Panc1 (cell line): ENCODE results near the gene MNT. TPM values are rescaled to one million over a fixed set of nuclear protein-coding genes. Genes with fewer than 3 reads are reported as not detected.

Experiments
- ATAC-seq: fragments of 200-7000 bp; cut with Tn5 transposase; 2 replicates; pipeline ENCODE4 v1.9.1; 2020; ENCODE audit warnings: mild to moderate bottlenecking, moderate library complexity
- BruUV-seq: library from RNA; stranded (reverse); fragments of 400-500 nt; replicated peaks from 2 replicates; lab custom pipeline; 2021; lab: Mats Ljungman, UMichigan
- CTCF ChIA-PET: fragments of 300-600 bp; sonication (Branson Sonifier 250); formaldehyde crosslinking; loops from one replicate; lab custom pipeline; 2022; ENCODE audit warnings: antibody characterized with exemption; lab: Charles Lee
- POLR2A ChIA-PET: fragments of 300-600 bp; sonication (Branson Sonifier 250); formaldehyde crosslinking; loops from one replicate; lab custom pipeline; 2022; ENCODE audit warnings: antibody characterized with exemption; lab: Charles Lee
- DNase-seq: peaks from one replicate; pipeline ENCODE4 v3.0.0-alpha.2; 2010; ENCODE audit warnings: low read depth, low spot score
- H3K27ac ChIP-seq: 2 replicates; pipeline ENCODE4 v1.5.1; 2011; ENCODE audit warnings: mild to moderate bottlenecking, low read length, inconsistent platforms
- H3K27me3 ChIP-seq: fragments of 200-500 bp; sonication (Bioruptor generic); 2 replicates; pipeline ENCODE4 v1.6.0; 2014; ENCODE audit warnings: low read length, inconsistent platforms; ENCODE audit not compliant: control insufficient read depth, insufficient read depth
- H3K36me3 ChIP-seq: fragments of 200-500 bp; sonication (Bioruptor generic); 2 replicates; pipeline ENCODE4 v1.5.1; 2014; ENCODE audit warnings: inconsistent platforms, mild to moderate bottlenecking, low read length, moderate library complexity; ENCODE audit not compliant: control insufficient read depth, insufficient read depth
- H3K4me1 ChIP-seq: 2 replicates; pipeline ENCODE4 v1.5.1; 2011; ENCODE audit warnings: inconsistent platforms, mild to moderate bottlenecking, low read length, moderate library complexity; ENCODE audit not compliant: control insufficient read depth, insufficient read depth
- H3K4me3 ChIP-seq, 2 experiments: 2 replicates each; pipeline ENCODE4 v1.5.1; 2011 to 2012; ENCODE audit warnings: low read depth in 2 of 2, low read length in 2 of 2, mild to moderate bottlenecking in 2 of 2, inconsistent platforms in 1 of 2, moderate library complexity in 1 of 2
- H3K9me3 ChIP-seq: fragments of 200-500 bp; sonication (Bioruptor generic); 2 replicates; pipeline ENCODE4 v1.5.1; 2014; ENCODE audit warnings: low read depth, mild to moderate bottlenecking, inconsistent platforms, low read length, moderate library complexity; ENCODE audit not compliant: control insufficient read depth, insufficient read depth
- POLR2AphosphoS5 ChIP-seq: IDR thresholded peaks from 2 replicates; pipeline ENCODE4 v1.6.1; 2012; ENCODE audit warnings: mild to moderate bottlenecking, low read depth, low read length, moderate library complexity
- SIN3A ChIP-seq: IDR thresholded peaks from 2 replicates; pipeline ENCODE4 v1.6.1; 2012; ENCODE audit warnings: low read depth, mild to moderate bottlenecking, low read length, moderate library complexity, borderline replicate concordance; ENCODE audit not compliant: insufficient read depth
- TCF7L2 ChIP-seq: IDR thresholded peaks from 2 replicates; pipeline ENCODE4 v1.6.1; 2011; ENCODE audit warnings: mild to moderate bottlenecking, low read depth, low read length, inconsistent platforms
- in situ Hi-C: cut with HindIII; loops from 2 replicates; pipeline ENCODE4 v1.10.0; 2016; ENCODE audit warnings: low sequenced_read_pairs, low pct_unique_long_range_greater_than_20kb
- intact Hi-C: fragments of 100-400 bp; cut with micrococcal nuclease; formaldehyde crosslinking; loops from one replicate; pipeline ENCODE4 v1.10.0; 2022; ENCODE audit not compliant: unreplicated experiment
- total RNA-seq: library from RNA; stranded (reverse); gene quantifications from one replicate; pipeline ENCODE4 v1.2.1, GENCODE V29; 2021; ENCODE audit not compliant: unreplicated experiment
- TF ChIP-seq, protein P1 (sequence below): fragments of 450-650 bp; IDR thresholded peaks from 2 replicates; pipeline ENCODE4 v1.5.1; 2017; ENCODE audit warnings: mild to moderate bottlenecking
- TF ChIP-seq, protein P2 (sequence below), 2 experiments: IDR thresholded peaks; 2 replicates each; pipeline ENCODE4 v1.6.1; 2011 to 2012; ENCODE audit warnings: low read depth in 2 of 2, control low read depth in 1 of 2, low read length in 1 of 2, mild to moderate bottlenecking in 1 of 2, moderate library complexity in 1 of 2; ENCODE audit not compliant: insufficient read depth in 1 of 2

The MNT gene
- total RNA-seq, 1 experiment from 2014 or later = 31.8 TPM

DNA sequence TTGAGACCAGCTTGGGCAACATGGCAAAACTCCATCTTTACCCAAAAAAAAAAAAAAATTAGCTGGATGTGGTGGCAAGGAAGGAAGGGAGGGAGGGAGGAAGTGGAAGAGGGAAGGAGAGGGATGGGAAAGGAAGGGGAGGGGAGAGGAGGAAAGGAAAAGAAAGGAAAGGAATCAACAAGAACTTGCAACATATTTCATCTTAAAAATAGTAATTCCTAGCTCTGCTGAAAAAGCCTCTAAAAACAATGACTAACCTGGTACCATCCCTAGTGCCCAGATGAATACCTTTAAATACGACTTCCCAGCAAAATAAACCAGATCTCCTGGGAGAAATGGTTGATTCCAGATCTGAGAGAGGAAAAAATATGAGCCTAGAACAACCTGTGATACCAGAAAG lies 27.1 kb upstream of the MNT start:
- H3K27ac ChIP-seq = no peak overlapping the region
- BruUV-seq = no TSS peak
- intact Hi-C loops = no loop called here
- no peaks in the 10 kb centered on the region for H3K4me1 ChIP-seq
- TF ChIP-seq POLR2AphosphoS5 (no peak), SIN3A (no peak), TCF7L2 (no peak)
- TF ChIP-seq, protein P1, sequence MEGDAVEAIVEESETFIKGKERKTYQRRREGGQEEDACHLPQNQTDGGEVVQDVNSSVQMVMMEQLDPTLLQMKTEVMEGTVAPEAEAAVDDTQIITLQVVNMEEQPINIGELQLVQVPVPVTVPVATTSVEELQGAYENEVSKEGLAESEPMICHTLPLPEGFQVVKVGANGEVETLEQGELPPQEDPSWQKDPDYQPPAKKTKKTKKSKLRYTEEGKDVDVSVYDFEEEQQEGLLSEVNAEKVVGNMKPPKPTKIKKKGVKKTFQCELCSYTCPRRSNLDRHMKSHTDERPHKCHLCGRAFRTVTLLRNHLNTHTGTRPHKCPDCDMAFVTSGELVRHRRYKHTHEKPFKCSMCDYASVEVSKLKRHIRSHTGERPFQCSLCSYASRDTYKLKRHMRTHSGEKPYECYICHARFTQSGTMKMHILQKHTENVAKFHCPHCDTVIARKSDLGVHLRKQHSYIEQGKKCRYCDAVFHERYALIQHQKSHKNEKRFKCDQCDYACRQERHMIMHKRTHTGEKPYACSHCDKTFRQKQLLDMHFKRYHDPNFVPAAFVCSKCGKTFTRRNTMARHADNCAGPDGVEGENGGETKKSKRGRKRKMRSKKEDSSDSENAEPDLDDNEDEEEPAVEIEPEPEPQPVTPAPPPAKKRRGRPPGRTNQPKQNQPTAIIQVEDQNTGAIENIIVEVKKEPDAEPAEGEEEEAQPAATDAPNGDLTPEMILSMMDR = no peak
- TF ChIP-seq, protein P2, sequence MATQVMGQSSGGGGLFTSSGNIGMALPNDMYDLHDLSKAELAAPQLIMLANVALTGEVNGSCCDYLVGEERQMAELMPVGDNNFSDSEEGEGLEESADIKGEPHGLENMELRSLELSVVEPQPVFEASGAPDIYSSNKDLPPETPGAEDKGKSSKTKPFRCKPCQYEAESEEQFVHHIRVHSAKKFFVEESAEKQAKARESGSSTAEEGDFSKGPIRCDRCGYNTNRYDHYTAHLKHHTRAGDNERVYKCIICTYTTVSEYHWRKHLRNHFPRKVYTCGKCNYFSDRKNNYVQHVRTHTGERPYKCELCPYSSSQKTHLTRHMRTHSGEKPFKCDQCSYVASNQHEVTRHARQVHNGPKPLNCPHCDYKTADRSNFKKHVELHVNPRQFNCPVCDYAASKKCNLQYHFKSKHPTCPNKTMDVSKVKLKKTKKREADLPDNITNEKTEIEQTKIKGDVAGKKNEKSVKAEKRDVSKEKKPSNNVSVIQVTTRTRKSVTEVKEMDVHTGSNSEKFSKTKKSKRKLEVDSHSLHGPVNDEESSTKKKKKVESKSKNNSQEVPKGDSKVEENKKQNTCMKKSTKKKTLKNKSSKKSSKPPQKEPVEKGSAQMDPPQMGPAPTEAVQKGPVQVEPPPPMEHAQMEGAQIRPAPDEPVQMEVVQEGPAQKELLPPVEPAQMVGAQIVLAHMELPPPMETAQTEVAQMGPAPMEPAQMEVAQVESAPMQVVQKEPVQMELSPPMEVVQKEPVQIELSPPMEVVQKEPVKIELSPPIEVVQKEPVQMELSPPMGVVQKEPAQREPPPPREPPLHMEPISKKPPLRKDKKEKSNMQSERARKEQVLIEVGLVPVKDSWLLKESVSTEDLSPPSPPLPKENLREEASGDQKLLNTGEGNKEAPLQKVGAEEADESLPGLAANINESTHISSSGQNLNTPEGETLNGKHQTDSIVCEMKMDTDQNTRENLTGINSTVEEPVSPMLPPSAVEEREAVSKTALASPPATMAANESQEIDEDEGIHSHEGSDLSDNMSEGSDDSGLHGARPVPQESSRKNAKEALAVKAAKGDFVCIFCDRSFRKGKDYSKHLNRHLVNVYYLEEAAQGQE (IDR thresholded peaks at IDR 0.05; ENCODE audit: insufficient read depth in 1 of 2, low read depth in 2 of 2, low read length in 1 of 2) = no peak
- ATAC-seq = no peak
- H3K36me3 ChIP-seq = no peaks in the 10 kb centered on the region
- in situ Hi-C loops = no loop called here
- H3K27me3 ChIP-seq = no peaks in the 10 kb centered on the region
- ChIA-PET POLR2A (no interaction called here), CTCF (no interaction called here)
- no peak overlapping the region for H3K4me3 ChIP-seq
- no peak for DNase-seq
- H3K9me3 ChIP-seq = no peaks in the 10 kb centered on the region

DNA sequence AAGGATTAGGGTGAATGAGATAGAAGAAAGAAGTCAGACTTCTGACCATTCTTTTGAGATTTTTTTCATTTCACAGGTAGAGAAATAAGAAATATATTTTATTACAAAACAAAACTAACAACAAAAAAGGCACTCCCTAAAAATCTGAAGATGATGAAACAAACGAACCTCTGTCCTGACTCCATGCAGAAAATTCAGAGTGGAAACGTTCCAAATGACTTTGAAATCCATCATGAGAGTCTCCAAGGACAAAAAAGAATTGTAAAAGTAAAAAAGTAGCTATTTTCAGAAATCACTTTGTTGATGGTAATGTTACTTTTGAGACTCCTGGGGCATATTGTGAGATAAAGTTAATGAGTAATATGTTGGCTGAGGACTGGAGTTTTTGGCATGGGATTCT lies 26.4 kb upstream of the MNT start:
- no peak overlapping the region for H3K27ac ChIP-seq
- DNase-seq (no peak), ATAC-seq (no peak)
- no TSS peak for BruUV-seq
- ChIA-PET POLR2A (no interaction called here), CTCF (no interaction called here)
- no peaks in the 10 kb centered on the region for H3K9me3 ChIP-seq
- H3K4me1 ChIP-seq = no peaks in the 10 kb centered on the region
- no peaks in the 10 kb centered on the region for H3K36me3 ChIP-seq
- no peak overlapping the region for H3K4me3 ChIP-seq
- H3K27me3 ChIP-seq = no peaks in the 10 kb centered on the region
- intact Hi-C loops = no loop called here
- TF ChIP-seq, protein P2 (IDR thresholded peaks at IDR 0.05; ENCODE audit: insufficient read depth in 1 of 2, low read depth in 2 of 2, low read length in 1 of 2) = no peak
- TF ChIP-seq SIN3A (no peak), POLR2AphosphoS5 (no peak), TCF7L2 (no peak)
- TF ChIP-seq, protein P1 = no peak
- in situ Hi-C loops = no loop called here
